ENCODE measurements around the gene FAM50A. TPM values are rescaled to one million over a fixed set of nuclear protein-coding genes. Genes with fewer than 3 reads are reported as not detected.
A peak's percentile ranks its signal among the peaks of the same experiment; 100 is the strongest.

Gene FAM50A
- total RNA-seq, 2 donors from 2014 or later = 49.6 to 56.6 TPM

GRCh38 chrX:154478728-154479622 is 35.0 kb downstream of the FAM50A start, which contains the start of gene LAGE3:
Gene LAGE3 (minus strand): TSS chrX:154479281. CDS start chrX:154478915, 366 bp downstream.
- H3K36me3 Mint-ChIP-seq (ENCODE audit: insufficient read depth in 2 of 2) = no peaks in the 10 kb centered on the region
- peak within 1 kb of the TSS; percentile 79 for H3K27ac Mint-ChIP-seq
- peak within 1 kb of the TSS; percentile 83 to 87 for H3K4me3 Mint-ChIP-seq
- peaks cover 13% of the 10 kb centered on the region for H3K4me1 Mint-ChIP-seq (ENCODE audit: low read depth)
- H3K9me3 Mint-ChIP-seq = no peaks in the 10 kb centered on the region
- DNase-seq = peak; percentile 95 to 96
- ATAC-seq (replicated peaks in 1 of 2) = peak; percentile 93 to 94
- no peaks in the 10 kb centered on the region for H3K27me3 Mint-ChIP-seq (ENCODE audit: low read depth)

GRCh38 chrX:154481195-154481594 is 37.3 kb downstream of the FAM50A start:
- Mint-ChIP-seq H3K9me3 (no peaks in the 10 kb centered on the region), H3K4me3 (no peak overlapping the region), H3K27ac (no peak overlapping the region), H3K27me3 (ENCODE audit: low read depth) (no peaks in the 10 kb centered on the region), H3K4me1 (ENCODE audit: low read depth) (peaks cover 12% of the 10 kb centered on the region), H3K36me3 (ENCODE audit: insufficient read depth in 2 of 2) (no peaks in the 10 kb centered on the region)
- ATAC-seq (replicated peaks in 1 of 2) (no peak), DNase-seq (no peak)

- H3K4me1 Mint-ChIP-seq (ENCODE audit: low read depth) = peaks cover 7% of the 10 kb centered on the region
- DNase-seq = no peak
- no peak overlapping the region for H3K27ac Mint-ChIP-seq
- H3K27me3 Mint-ChIP-seq (ENCODE audit: low read depth) = no peaks in the 10 kb centered on the region
- ATAC-seq (replicated peaks in 1 of 2) = no peak
- no peaks in the 10 kb centered on the region for H3K9me3 Mint-ChIP-seq
- peaks cover 0 to 2% of the 10 kb centered on the region in 2 donors for H3K36me3 Mint-ChIP-seq (ENCODE audit: insufficient read depth in 2 of 2)
- no peak overlapping the region for H3K4me3 Mint-ChIP-seq
These were observed 38.1 kb downstream of the FAM50A start for GRCh38 chrX:154481911-154482601.

GRCh38 chrX:154482786-154483185 is 38.8 kb downstream of the FAM50A start:
- Mint-ChIP-seq H3K4me3 (no peak overlapping the region), H3K4me1 (ENCODE audit: low read depth) (peaks cover 9% of the 10 kb centered on the region), H3K36me3 (ENCODE audit: insufficient read depth in 2 of 2) (peaks cover 0 to 4% of the 10 kb centered on the region in 2 donors), H3K9me3 (no peaks in the 10 kb centered on the region), H3K27ac (no peak overlapping the region), H3K27me3 (ENCODE audit: low read depth) (no peaks in the 10 kb centered on the region)
- DNase-seq (no peak), ATAC-seq (replicated peaks in 1 of 2) (no peak)

- Mint-ChIP-seq H3K9me3 (no peaks in the 10 kb centered on the region), H3K36me3 (ENCODE audit: insufficient read depth in 2 of 2) (peaks cover 0 to 8% of the 10 kb centered on the region in 2 donors), H3K27me3 (ENCODE audit: low read depth) (no peaks in the 10 kb centered on the region), H3K27ac (no peak overlapping the region), H3K4me3 (no peak overlapping the region), H3K4me1 (ENCODE audit: low read depth) (peaks cover 13% of the 10 kb centered on the region)
- no peak for ATAC-seq (replicated peaks in 1 of 2)
- DNase-seq = no peak
These were observed 39.4 kb downstream of the FAM50A start for GRCh38 chrX:154483325-154483724.

GRCh38 chrX:154484255-154485149 is 40.6 kb downstream of the FAM50A start:
- no peaks in the 10 kb centered on the region for H3K27me3 Mint-ChIP-seq (ENCODE audit: low read depth)

GRCh38 chrX:154485150-154486051 is 41.5 kb downstream of the FAM50A start:
- H3K36me3 Mint-ChIP-seq (ENCODE audit: insufficient read depth in 2 of 2) = peaks cover 0 to 10% of the 10 kb centered on the region in 2 donors
- H3K4me1 Mint-ChIP-seq (ENCODE audit: low read depth) = peaks cover 15% of the 10 kb centered on the region
- no peaks in the 10 kb centered on the region for H3K9me3 Mint-ChIP-seq
- ATAC-seq (replicated peaks in 1 of 2) (no peak), DNase-seq (no peak)
- H3K27me3 Mint-ChIP-seq (ENCODE audit: low read depth) = no peaks in the 10 kb centered on the region
- H3K4me3 Mint-ChIP-seq = peak overlapping the region; percentile 66 to 68
- H3K27ac Mint-ChIP-seq = no peak overlapping the region

More at GRCh38 chrX:154484255-154485149, 40.6 kb downstream of the FAM50A start:
- H3K9me3 Mint-ChIP-seq = no peaks in the 10 kb centered on the region
- H3K36me3 Mint-ChIP-seq (ENCODE audit: insufficient read depth in 2 of 2) = peaks cover 0 to 8% of the 10 kb centered on the region in 2 donors
- no peak overlapping the region for H3K27ac Mint-ChIP-seq
- peak overlapping the region; percentile 66 to 68 for H3K4me3 Mint-ChIP-seq
- peaks cover 14% of the 10 kb centered on the region for H3K4me1 Mint-ChIP-seq (ENCODE audit: low read depth)
- DNase-seq (no peak), ATAC-seq (replicated peaks in 1 of 2) (peak in 1 of 2 donors; percentile 27)

GRCh38 chrX:154486052-154486395 is 42.1 kb downstream of the FAM50A start:
- H3K4me1 Mint-ChIP-seq (ENCODE audit: low read depth) = peaks cover 15% of the 10 kb centered on the region
- H3K36me3 Mint-ChIP-seq (ENCODE audit: insufficient read depth in 2 of 2) = peaks cover 0 to 10% of the 10 kb centered on the region in 2 donors
- H3K27me3 Mint-ChIP-seq (ENCODE audit: low read depth) = no peaks in the 10 kb centered on the region
- peak; percentile 6 to 16 for ATAC-seq (replicated peaks in 1 of 2)
- no peaks in the 10 kb centered on the region for H3K9me3 Mint-ChIP-seq
- peak overlapping the region; percentile 66 to 68 for H3K4me3 Mint-ChIP-seq
- no peak overlapping the region for H3K27ac Mint-ChIP-seq
- DNase-seq = peak; percentile 45 to 56

- DNase-seq = peak; percentile 61 to 72
- H3K4me3 Mint-ChIP-seq = peak within 1 kb of the TSS; percentile 85 to 86
These were observed 42.7 kb downstream of the FAM50A start, which contains the start of gene UBL4A for GRCh38 chrX:154486396-154487207. Gene UBL4A (minus strand): TSS chrX:154486615. CDS start chrX:154486584, 31 bp downstream.

GRCh38 chrX:154487518-154488290 is 43.8 kb downstream of the FAM50A start:
- Mint-ChIP-seq H3K27me3 (ENCODE audit: low read depth) (no peaks in the 10 kb centered on the region), H3K36me3 (ENCODE audit: insufficient read depth in 2 of 2) (peaks cover 0 to 10% of the 10 kb centered on the region in 2 donors), H3K4me1 (ENCODE audit: low read depth) (peaks cover 15% of the 10 kb centered on the region), H3K9me3 (no peaks in the 10 kb centered on the region), H3K27ac (peak overlapping the region; percentile 3), H3K4me3 (peak overlapping the region; percentile 85 to 86)
- DNase-seq (no peak), ATAC-seq (replicated peaks in 1 of 2) (no peak)

More at GRCh38 chrX:154486396-154487207, 42.7 kb downstream of the FAM50A start, which contains the start of gene UBL4A:
- peaks cover 15% of the 10 kb centered on the region for H3K4me1 Mint-ChIP-seq (ENCODE audit: low read depth)
- ATAC-seq (replicated peaks in 1 of 2) = peak; percentile 26 to 32
- H3K36me3 Mint-ChIP-seq (ENCODE audit: insufficient read depth in 2 of 2) = peaks cover 0 to 10% of the 10 kb centered on the region in 2 donors
- peak within 1 kb of the TSS; percentile 68 for H3K27ac Mint-ChIP-seq
- no peaks in the 10 kb centered on the region for H3K9me3 Mint-ChIP-seq
- no peaks in the 10 kb centered on the region for H3K27me3 Mint-ChIP-seq (ENCODE audit: low read depth)

Data from activated T-cell treated with anti-CD3 and anti-CD28 coated beads, Interleukin-2, amount 50 U/mL, for 72 hours (primary cell).